ENCODE data around the gene FBXO31.

The FBXO31 gene

GRCh38 chr16:87314990-87315420 is 68.6 kb downstream of the FBXO31 start:
- Histone ChIP-seq H3K9me3 (ENCODE audit: insufficient read depth, low read depth, low read length) (no peaks in the 10 kb centered on the region), H3K4me3 (ENCODE audit: low read length) (no peak overlapping the region), H3K4me1 (ENCODE audit: insufficient read depth, low read length) (0 out of 2 replicates have a peak, but pooled peaks cover 4% of the 10 kb centered on the region), H3K27ac (ENCODE audit: low read depth, low read length) (no peak overlapping the region), H3K9ac (ENCODE audit: low read depth, low read length) (no peak overlapping the region), H3K36me3 (ENCODE audit: insufficient read depth, low read length) (no peaks in the 10 kb centered on the region; the same call in 1 of the 2 replicates), H3K27me3 (ENCODE audit: insufficient read depth, low read length) (no peaks in the 10 kb centered on the region)
- WGBS = 91% methylated on average over 10 of the region's 10 CpGs

- Histone ChIP-seq H3K9ac (ENCODE audit: low read depth, low read length) (no peak overlapping the region), H3K9me3 (ENCODE audit: insufficient read depth, low read depth, low read length) (peaks cover 3% of the 10 kb centered on the region; the same call in 1 of the 2 replicates), H3K27me3 (ENCODE audit: insufficient read depth, low read length) (no peaks in the 10 kb centered on the region), H3K4me1 (ENCODE audit: insufficient read depth, low read length) (no peaks in the 10 kb centered on the region), H3K27ac (ENCODE audit: low read depth, low read length) (no peak overlapping the region), H3K4me3 (ENCODE audit: low read length) (no peak overlapping the region), H3K36me3 (ENCODE audit: insufficient read depth, low read length) (no peaks in the 10 kb centered on the region)
- WGBS = 90% methylated on average over 7 of the region's 7 CpGs
Observed at GRCh38 chr16:87312008-87312407, 71.6 kb downstream of the FBXO31 start.

- 93% methylated on average over 5 of the region's 5 CpGs for WGBS
- H3K9me3 ChIP-seq (ENCODE audit: insufficient read depth, low read depth, low read length) = peaks cover 3% of the 10 kb centered on the region; the same call in 1 of the 2 replicates
- H3K27me3 ChIP-seq (ENCODE audit: insufficient read depth, low read length) = no peaks in the 10 kb centered on the region
- H3K9ac ChIP-seq (ENCODE audit: low read depth, low read length) = no peak overlapping the region
- peaks cover 3% of the 10 kb centered on the region; the same call in 1 of the 2 replicates for H3K4me1 ChIP-seq (ENCODE audit: insufficient read depth, low read length)
- no peak overlapping the region for H3K27ac ChIP-seq (ENCODE audit: low read depth, low read length)
- H3K4me3 ChIP-seq (ENCODE audit: low read length) = no peak overlapping the region
- H3K36me3 ChIP-seq (ENCODE audit: insufficient read depth, low read length) = no peaks in the 10 kb centered on the region
Observed at GRCh38 chr16:87311387-87311786, 72.2 kb downstream of the FBXO31 start.

- Histone ChIP-seq H3K4me3 (ENCODE audit: low read length) (no peak overlapping the region), H3K9ac (ENCODE audit: low read depth, low read length) (no peak overlapping the region), H3K4me1 (ENCODE audit: insufficient read depth, low read length) (peaks cover 9% of the 10 kb centered on the region; the same call in 1 of the 2 replicates), H3K27me3 (ENCODE audit: insufficient read depth, low read length) (no peaks in the 10 kb centered on the region), H3K9me3 (ENCODE audit: insufficient read depth, low read depth, low read length) (peaks cover 3% of the 10 kb centered on the region; the same call in 1 of the 2 replicates), H3K36me3 (ENCODE audit: insufficient read depth, low read length) (no peaks in the 10 kb centered on the region), H3K27ac (ENCODE audit: low read depth, low read length) (no peak overlapping the region)
- 92% methylated on average over 5 of the region's 7 CpGs for WGBS
Observed at GRCh38 chr16:87310610-87311009, 73.0 kb downstream of the FBXO31 start.

GRCh38 chr16:87309620-87310525 is 73.7 kb downstream of the FBXO31 start:
- no peak overlapping the region for H3K9ac ChIP-seq (ENCODE audit: low read depth, low read length)
- H3K27ac ChIP-seq (ENCODE audit: low read depth, low read length) = no peak overlapping the region
- peaks cover 3% of the 10 kb centered on the region; the same call in 1 of the 2 replicates for H3K9me3 ChIP-seq (ENCODE audit: insufficient read depth, low read depth, low read length)
- no peaks in the 10 kb centered on the region for H3K36me3 ChIP-seq (ENCODE audit: insufficient read depth, low read length)
- no peaks in the 10 kb centered on the region for H3K27me3 ChIP-seq (ENCODE audit: insufficient read depth, low read length)
- peaks cover 9% of the 10 kb centered on the region; the same call in 1 of the 2 replicates for H3K4me1 ChIP-seq (ENCODE audit: insufficient read depth, low read length)
- no peak overlapping the region for H3K4me3 ChIP-seq (ENCODE audit: low read length)
- 93% methylated on average over 5 of the region's 5 CpGs for WGBS

- Histone ChIP-seq H3K9me3 (ENCODE audit: insufficient read depth, low read depth, low read length) (peaks cover 3% of the 10 kb centered on the region; the same call in 1 of the 2 replicates), H3K9ac (ENCODE audit: low read depth, low read length) (no peak overlapping the region), H3K27ac (ENCODE audit: low read depth, low read length) (no peak overlapping the region), H3K36me3 (ENCODE audit: insufficient read depth, low read length) (no peaks in the 10 kb centered on the region), H3K4me1 (ENCODE audit: insufficient read depth, low read length) (peaks cover 9% of the 10 kb centered on the region; the same call in 1 of the 2 replicates), H3K4me3 (ENCODE audit: low read length) (no peak overlapping the region), H3K27me3 (ENCODE audit: insufficient read depth, low read length) (no peaks in the 10 kb centered on the region)
- 93% methylated on average over 4 of the region's 4 CpGs for whole genome bisulfite sequencing
Observed at GRCh38 chr16:87308826-87309225, 74.8 kb downstream of the FBXO31 start.

GRCh38 chr16:87306516-87306915 is 77.1 kb downstream of the FBXO31 start:
- Histone ChIP-seq H3K36me3 (ENCODE audit: insufficient read depth, low read length) (no peaks in the 10 kb centered on the region), H3K27ac (ENCODE audit: low read depth, low read length) (no peak overlapping the region), H3K27me3 (ENCODE audit: insufficient read depth, low read length) (no peaks in the 10 kb centered on the region), H3K9me3 (ENCODE audit: insufficient read depth, low read depth, low read length) (peaks cover 3% of the 10 kb centered on the region; the same call in 1 of the 2 replicates), H3K4me3 (ENCODE audit: low read length) (no peak overlapping the region), H3K9ac (ENCODE audit: low read depth, low read length) (no peak overlapping the region), H3K4me1 (ENCODE audit: insufficient read depth, low read length) (peaks cover 9% of the 10 kb centered on the region; the same call in 1 of the 2 replicates)
- WGBS = 100% methylated on average over 2 of the region's 3 CpGs

GRCh38 chr16:87305505-87306391 is 77.8 kb downstream of the FBXO31 start:
- Histone ChIP-seq H3K9me3 (ENCODE audit: insufficient read depth, low read depth, low read length) (peaks cover 3% of the 10 kb centered on the region; the same call in 1 of the 2 replicates), H3K4me1 (ENCODE audit: insufficient read depth, low read length) (peaks cover 9% of the 10 kb centered on the region; the same call in 1 of the 2 replicates), H3K27me3 (ENCODE audit: insufficient read depth, low read length) (no peaks in the 10 kb centered on the region), H3K9ac (ENCODE audit: low read depth, low read length) (no peak overlapping the region), H3K4me3 (ENCODE audit: low read length) (no peak overlapping the region), H3K36me3 (ENCODE audit: insufficient read depth, low read length) (no peaks in the 10 kb centered on the region), H3K27ac (ENCODE audit: low read depth, low read length) (no peak overlapping the region)
- WGBS = 51% methylated on average over 30 of the region's 30 CpGs

GRCh38 chr16:87304951-87305350 is 78.6 kb downstream of the FBXO31 start:
- H3K27ac ChIP-seq (ENCODE audit: low read depth, low read length) = no peak overlapping the region
- peaks cover 9% of the 10 kb centered on the region; the same call in 1 of the 2 replicates for H3K4me1 ChIP-seq (ENCODE audit: insufficient read depth, low read length)
- H3K27me3 ChIP-seq (ENCODE audit: insufficient read depth, low read length) = no peaks in the 10 kb centered on the region
- H3K9ac ChIP-seq (ENCODE audit: low read depth, low read length) = no peak overlapping the region
- peaks cover 3% of the 10 kb centered on the region; the same call in 1 of the 2 replicates for H3K9me3 ChIP-seq (ENCODE audit: insufficient read depth, low read depth, low read length)
- 88% methylated on average over 10 of the region's 10 CpGs for WGBS
- no peaks in the 10 kb centered on the region for H3K36me3 ChIP-seq (ENCODE audit: insufficient read depth, low read length)
- H3K4me3 ChIP-seq (ENCODE audit: low read length) = no peak overlapping the region

GRCh38 chr16:87303962-87304521 is 79.5 kb downstream of the FBXO31 start:
- Histone ChIP-seq H3K4me1 (ENCODE audit: insufficient read depth, low read length) (peaks cover 9% of the 10 kb centered on the region; the same call in 1 of the 2 replicates), H3K36me3 (ENCODE audit: insufficient read depth, low read length) (no peaks in the 10 kb centered on the region), H3K9me3 (ENCODE audit: insufficient read depth, low read depth, low read length) (peaks cover 3% of the 10 kb centered on the region; the same call in 1 of the 2 replicates), H3K27ac (ENCODE audit: low read depth, low read length) (no peak overlapping the region), H3K27me3 (ENCODE audit: insufficient read depth, low read length) (no peaks in the 10 kb centered on the region), H3K9ac (ENCODE audit: low read depth, low read length) (no peak overlapping the region), H3K4me3 (ENCODE audit: low read length) (no peak overlapping the region)
- 95% methylated on average over 4 of the region's 4 CpGs for WGBS

All from HUES64 (cell line).